ENCODE results near the gene CDH8. TPM values are rescaled to one million over a fixed set of nuclear protein-coding genes. Genes with fewer than 3 reads are reported as not detected.

Gene CDH8
- total and polyA plus RNA-seq, 4 donors = 0.02 to 3.1 (median 0.30) TPM

GRCh38 chr16:61676740-61677139, 359.5 kb downstream of the CDH8 start:
- Histone ChIP-seq H3K4me1 (ENCODE audit: control insufficient read depth in 5 of 5, insufficient read depth in 5 of 5, low read length in 5 of 5) (no peaks in the 10 kb centered on the region), H3K4me3 (no peak overlapping the region), H3K9ac (ENCODE audit: insufficient read depth in 1 of 2, low read length in 2 of 2) (no peak overlapping the region), H3K36me3 (ENCODE audit: control insufficient read depth in 4 of 4, insufficient read depth in 4 of 4, low read length in 4 of 4) (no peaks in the 10 kb centered on the region), H3K9me3 (ENCODE audit: control insufficient read depth in 4 of 4, insufficient read depth in 3 of 4, low read length in 3 of 4) (no peaks in the 10 kb centered on the region), H3K27me3 (ENCODE audit: control insufficient read depth in 3 of 3, insufficient read depth in 3 of 3, low read length in 2 of 3) (no peaks in the 10 kb centered on the region), H3K27ac (ENCODE audit: low read depth in 1 of 2, low read length in 1 of 2) (no peak overlapping the region)
- DNase-seq (no peak), ATAC-seq (ENCODE audit: insufficient read depth, low FRiP score) (no peak)
- TF ChIP-seq CTCF (IDR thresholded peaks at IDR 0.05; ENCODE audit: control extremely low read depth, extremely low read depth) = no peak
- WGBS, 2 donors = 81 to 85% methylated on average over 2 of the region's 2 CpGs

GRCh38 chr16:61671161-61671560, 365.1 kb downstream of the CDH8 start:
- ATAC-seq (ENCODE audit: insufficient read depth, low FRiP score) (no peak), DNase-seq (no peak)
- Histone ChIP-seq H3K4me3 (no peak overlapping the region), H3K9me3 (ENCODE audit: control insufficient read depth in 4 of 4, insufficient read depth in 3 of 4, low read length in 3 of 4) (no peaks in the 10 kb centered on the region), H3K9ac (ENCODE audit: insufficient read depth in 1 of 2, low read length in 2 of 2) (no peak overlapping the region), H3K27ac (ENCODE audit: low read depth in 1 of 2, low read length in 1 of 2) (no peak overlapping the region), H3K27me3 (ENCODE audit: control insufficient read depth in 3 of 3, insufficient read depth in 3 of 3, low read length in 2 of 3) (peaks cover 0 to 2% (median 0%) of the 10 kb centered on the region in 3 donors), H3K36me3 (ENCODE audit: control insufficient read depth in 4 of 4, insufficient read depth in 4 of 4, low read length in 4 of 4) (no peaks in the 10 kb centered on the region), H3K4me1 (ENCODE audit: control insufficient read depth in 5 of 5, insufficient read depth in 5 of 5, low read length in 5 of 5) (no peaks in the 10 kb centered on the region)
- no peak for TF ChIP-seq CTCF (IDR thresholded peaks at IDR 0.05; ENCODE audit: control extremely low read depth, extremely low read depth)
- 81 to 83% methylated on average over 3 of the region's 3 CpGs for WGBS, 2 donors

GRCh38 chr16:61665512-61665911, 370.7 kb downstream of the CDH8 start:
- Histone ChIP-seq H3K9me3 (ENCODE audit: control insufficient read depth in 4 of 4, insufficient read depth in 3 of 4, low read length in 3 of 4) (peaks cover 0 to 7% (median 0%) of the 10 kb centered on the region in 4 donors), H3K27ac (ENCODE audit: low read depth in 1 of 2, low read length in 1 of 2) (no peak overlapping the region), H3K4me1 (ENCODE audit: control insufficient read depth in 5 of 5, insufficient read depth in 5 of 5, low read length in 5 of 5) (no peaks in the 10 kb centered on the region), H3K27me3 (ENCODE audit: control insufficient read depth in 3 of 3, insufficient read depth in 3 of 3, low read length in 2 of 3) (no peaks in the 10 kb centered on the region), H3K36me3 (ENCODE audit: control insufficient read depth in 4 of 4, insufficient read depth in 4 of 4, low read length in 4 of 4) (no peaks in the 10 kb centered on the region), H3K4me3 (no peak overlapping the region), H3K9ac (ENCODE audit: insufficient read depth in 1 of 2, low read length in 2 of 2) (no peak overlapping the region)
- TF ChIP-seq CTCF (IDR thresholded peaks at IDR 0.05; ENCODE audit: control extremely low read depth, extremely low read depth) = no peak
- no peak for ATAC-seq (ENCODE audit: insufficient read depth, low FRiP score)
- DNase-seq = no peak
- WGBS, 2 donors = 92 to 93% methylated on average over 1 of the region's 1 CpG

- no peak overlapping the region for H3K9ac ChIP-seq (ENCODE audit: insufficient read depth in 1 of 2, low read length in 2 of 2)
- DNase-seq = no peak
- H3K27me3 ChIP-seq (ENCODE audit: control insufficient read depth in 3 of 3, insufficient read depth in 3 of 3, low read length in 2 of 3) = no peaks in the 10 kb centered on the region
- H3K4me1 ChIP-seq (ENCODE audit: control insufficient read depth in 5 of 5, insufficient read depth in 5 of 5, low read length in 5 of 5) = no peaks in the 10 kb centered on the region
- no peaks in the 10 kb centered on the region for H3K36me3 ChIP-seq (ENCODE audit: control insufficient read depth in 4 of 4, insufficient read depth in 4 of 4, low read length in 4 of 4)
- H3K27ac ChIP-seq (ENCODE audit: low read depth in 1 of 2, low read length in 1 of 2) = no peak overlapping the region
- peaks cover 0 to 2% (median 0%) of the 10 kb centered on the region in 4 donors for H3K9me3 ChIP-seq (ENCODE audit: control insufficient read depth in 4 of 4, insufficient read depth in 3 of 4, low read length in 3 of 4)
- no peak for ATAC-seq (ENCODE audit: insufficient read depth, low FRiP score)
- H3K4me3 ChIP-seq = no peak overlapping the region
- TF ChIP-seq CTCF (IDR thresholded peaks at IDR 0.05; ENCODE audit: control extremely low read depth, extremely low read depth) = no peak
Measured at GRCh38 chr16:61659936-61660335, 376.3 kb downstream of the CDH8 start.
